H1 (cell line): ENCODE results near the gene SLC1A1. TPM values are rescaled to one million over a fixed set of nuclear protein-coding genes. Genes with fewer than 3 reads are reported as not detected.

Source experiments
- CTCF ChIA-PET: fragments of 300-600 bp; sonication (Branson Sonifier 250); formaldehyde crosslinking; loops from one replicate; lab custom pipeline; 2021; ENCODE audit not compliant: partially characterized antibody; lab: Charles Lee
- POLR2A ChIA-PET: fragments of 300-600 bp; sonication (Branson Sonifier 250); formaldehyde crosslinking; loops from one replicate; lab custom pipeline; 2021; ENCODE audit warnings: inconsistent platforms; ENCODE audit not compliant: partially characterized antibody; lab: Charles Lee
- DNase-seq, 2 experiments: peaks; one replicate each; pipeline versions ENCODE4 v3.0.0 to v3.0.0-alpha.2; 2010 to 2022; ENCODE audit warnings: low spot score in 2 of 2, low read depth in 1 of 2, mixed read lengths in 1 of 2
- FAIRE-seq: peaks from 2 replicates; lab custom pipeline; 2011; peaks lifted over from hg19 to GRCh38; lab: Jason Lieb, UNC
- H2AFZ ChIP-seq: 2 replicates; pipeline ENCODE4 v1.8.1; 2012; ENCODE audit warnings: low read length, inconsistent platforms
- H2AK5ac ChIP-seq: 2 replicates; pipeline ENCODE4 v1.6.1; 2013; ENCODE audit warnings: low read depth, low read length
- H2BK120ac ChIP-seq: replicated peaks from 2 replicates; pipeline ENCODE3; 2013; ENCODE audit warnings: low read depth, low read length, inconsistent platforms
- H2BK12ac ChIP-seq: 2 replicates; pipeline ENCODE4 v1.6.1; 2013; ENCODE audit warnings: low read depth, low read length
- H2BK15ac ChIP-seq: 2 replicates; pipeline ENCODE4 v1.6.1; 2013; ENCODE audit warnings: low read length
- H2BK20ac ChIP-seq: 2 replicates; pipeline ENCODE4 v1.6.1; 2013; ENCODE audit warnings: low read length
- H2BK5ac ChIP-seq: 2 replicates; pipeline ENCODE4 v1.6.1; 2013; ENCODE audit warnings: low read depth, low read length
- H3K14ac ChIP-seq: 2 replicates; pipeline ENCODE4 v1.6.1; 2013; ENCODE audit warnings: inconsistent platforms; ENCODE audit not compliant: insufficient read length
- H3K18ac ChIP-seq: 2 replicates; pipeline ENCODE4 v1.6.1; 2013; ENCODE audit warnings: low read length; ENCODE audit errors: extremely low read depth
- H3K23ac ChIP-seq: 2 replicates; pipeline ENCODE4 v1.6.1; 2013; ENCODE audit warnings: inconsistent platforms; ENCODE audit not compliant: insufficient read length
- H3K23me2 ChIP-seq: 2 replicates; pipeline ENCODE4 v1.6.1; 2013; ENCODE audit warnings: low read depth, low read length
- H3K27ac ChIP-seq: 2 replicates; pipeline ENCODE4 v1.6.1; 2011; ENCODE audit warnings: low read depth, low read length, inconsistent platforms
- H3K27me3 ChIP-seq, 4 experiments: replicated peaks in 1 of 4; 1 replicate in 1 of 4; 2 replicates in 3 of 4; pipeline versions ENCODE4 v1.6.1 to v1.8.1; 2011 to 2013; ENCODE audit warnings: low read length in 3 of 4, mild to moderate bottlenecking in 3 of 4, inconsistent platforms in 2 of 4, mixed read lengths in 2 of 4, moderate library complexity in 1 of 4; ENCODE audit not compliant: control insufficient read depth in 3 of 4, insufficient read depth in 3 of 4; ENCODE audit errors: extremely low read depth in 1 of 4
- H3K36me3 ChIP-seq, 4 experiments: 2 replicates each; pipeline versions ENCODE4 v1.6.1 to v1.8.1; 2011 to 2013; ENCODE audit warnings: mild to moderate bottlenecking in 4 of 4, low read length in 3 of 4, moderate library complexity in 2 of 4, control low read depth in 1 of 4, inconsistent platforms in 1 of 4; ENCODE audit not compliant: insufficient read depth in 4 of 4, control insufficient read depth in 2 of 4
- H3K4ac ChIP-seq: replicated peaks from 2 replicates; pipeline ENCODE3; 2013; ENCODE audit warnings: low read length, low read depth, mixed read lengths, inconsistent platforms; ENCODE audit not compliant: insufficient read length
- H3K4me1 ChIP-seq, 4 experiments: replicated peaks in 1 of 4; 1 replicate in 1 of 4; 2 replicates in 3 of 4; pipeline versions ENCODE4 v1.6.1 to v1.8.1; 2011 to 2013; ENCODE audit warnings: low read length in 3 of 4, inconsistent platforms in 2 of 4, mixed read lengths in 1 of 4; ENCODE audit not compliant: insufficient read depth in 4 of 4, control insufficient read depth in 3 of 4
- H3K4me2 ChIP-seq, 2 experiments: 2 replicates each; pipeline versions ENCODE4 v1.6.1 to v1.8.1; 2011 to 2013; ENCODE audit warnings: low read depth in 2 of 2, low read length in 2 of 2, control low read depth in 1 of 2, inconsistent platforms in 1 of 2, mild to moderate bottlenecking in 1 of 2; ENCODE audit not compliant: insufficient read depth in 1 of 2
- H3K4me3 ChIP-seq, 4 experiments: fragments of 200-600, 300-600 bp in 1 of 4; sonication (generic), shearing (Covaris generic), sonication (Bioruptor Twin) in 1 of 4; 2 replicates each; pipeline versions ENCODE4 v1.5.1 to v1.8.1; 2011 to 2016; ENCODE audit warnings: low read length in 4 of 4, low read depth in 3 of 4, control low read depth in 2 of 4, inconsistent platforms in 2 of 4, mild to moderate bottlenecking in 2 of 4, mixed read lengths in 1 of 4, moderate library complexity in 1 of 4; ENCODE audit not compliant: insufficient read depth in 2 of 4; ENCODE audit errors: extremely low read depth in 1 of 4
- H3K56ac ChIP-seq: replicated peaks from 2 replicates; pipeline ENCODE3; 2013; ENCODE audit warnings: low read depth, mild to moderate bottlenecking, mixed read lengths, low read length, inconsistent platforms; ENCODE audit not compliant: insufficient read length
- H3K79me1 ChIP-seq: 2 replicates; pipeline ENCODE4 v1.6.1; 2013; ENCODE audit warnings: low read depth, low read length, control low read depth
- H3K79me2 ChIP-seq, 2 experiments: 2 replicates each; pipeline versions ENCODE4 v1.6.1 to v1.8.1; 2012 to 2013; ENCODE audit warnings: low read length in 2 of 2, mild to moderate bottlenecking in 2 of 2, inconsistent platforms in 1 of 2; ENCODE audit not compliant: insufficient read depth in 2 of 2, control insufficient read depth in 1 of 2
- H3K9ac ChIP-seq, 4 experiments: replicated peaks in 1 of 4; 1 replicate in 1 of 4; 2 replicates in 3 of 4; pipeline versions ENCODE4 v1.6.1 to v1.8.1; 2011 to 2013; ENCODE audit warnings: low read depth in 3 of 4, low read length in 3 of 4, control low read depth in 2 of 4, mild to moderate bottlenecking in 2 of 4, moderate library complexity in 2 of 4, inconsistent platforms in 1 of 4; ENCODE audit errors: extremely low read depth in 1 of 4
- H3K9me3 ChIP-seq, 2 experiments: 2 replicates each; pipeline versions ENCODE4 v1.6.1 to v1.8.1; 2012 to 2013; ENCODE audit warnings: mild to moderate bottlenecking in 2 of 2, moderate library complexity in 2 of 2, control low read depth in 1 of 2, inconsistent platforms in 1 of 2, low read depth in 1 of 2, low read length in 1 of 2, mixed read lengths in 1 of 2; ENCODE audit not compliant: insufficient read depth in 2 of 2
- H4K20me1 ChIP-seq, 2 experiments: replicated peaks in 1 of 2; 2 replicates each; pipeline versions ENCODE3 to v1.8.1; 2011 to 2013; ENCODE audit warnings: inconsistent platforms in 2 of 2, low read length in 2 of 2, mild to moderate bottlenecking in 1 of 2; ENCODE audit not compliant: insufficient read depth in 2 of 2, control insufficient read depth in 1 of 2
- H4K5ac ChIP-seq: 2 replicates; pipeline ENCODE4 v1.6.1; 2013; ENCODE audit warnings: low read length, low read depth, mixed read lengths, inconsistent platforms; ENCODE audit not compliant: insufficient read length
- H4K8ac ChIP-seq: 2 replicates; pipeline ENCODE4 v1.8.0; 2013; ENCODE audit warnings: mild to moderate bottlenecking, moderate library complexity, low read length, inconsistent platforms; ENCODE audit not compliant: insufficient read depth; ENCODE audit errors: extremely low read depth
- H4K91ac ChIP-seq: replicated peaks from 2 replicates; pipeline ENCODE3; 2013; ENCODE audit warnings: low read length, mixed read lengths, inconsistent platforms; ENCODE audit not compliant: insufficient read length
- ASH2L ChIP-seq: fragments of 200-600, 300-600 bp; sonication (generic); IDR thresholded peaks from one replicate; pipeline ENCODE4 v1.7.1; 2017; ENCODE audit warnings: low read length
- BACH1 ChIP-seq: IDR thresholded peaks from 2 replicates; pipeline ENCODE4 v1.6.1; 2012; ENCODE audit warnings: low read length, improper control_type of control experiment
- EP300 ChIP-seq, 2 experiments: IDR thresholded peaks; 1 replicate in 1 of 2; 2 replicates in 1 of 2; pipeline ENCODE4 v1.6.1; 2011 to 2012; ENCODE audit warnings: low read depth in 2 of 2, low read length in 2 of 2, mild to moderate bottlenecking in 2 of 2, borderline replicate concordance in 1 of 2, inconsistent platforms in 1 of 2, moderate library complexity in 1 of 2
- JUND ChIP-seq: IDR thresholded peaks from 2 replicates; pipeline ENCODE4 v1.6.1; 2011; ENCODE audit warnings: mild to moderate bottlenecking, improper control_type of control experiment, low read length
- POLR2A ChIP-seq, 2 experiments: IDR thresholded peaks; 1 replicate in 1 of 2; 2 replicates in 1 of 2; pipeline ENCODE4 v1.6.1; 2011; ENCODE audit warnings: low read depth in 2 of 2, low read length in 2 of 2, mild to moderate bottlenecking in 2 of 2; ENCODE audit errors: control extremely low read depth in 1 of 2
- RBBP5 ChIP-seq: IDR thresholded peaks from 2 replicates; pipeline ENCODE4 v1.7.1; 2012; ENCODE audit warnings: low read depth, mild to moderate bottlenecking, inconsistent platforms, low read length, moderate library complexity, borderline replicate concordance
- SAP30 ChIP-seq: fragments of 300-600 bp; sonication (generic); IDR thresholded peaks from 2 replicates; pipeline ENCODE4 v1.7.1; 2012; ENCODE audit warnings: low read length, moderate library complexity, mild to moderate bottlenecking, inconsistent platforms; ENCODE audit not compliant: insufficient read depth, insufficient replicate concordance
- TAF1 ChIP-seq: IDR thresholded peaks from 2 replicates; pipeline ENCODE4 v1.6.1; 2011; ENCODE audit warnings: mild to moderate bottlenecking, low read depth, low read length
- TAF7 ChIP-seq: optimal IDR thresholded peaks from 2 replicates; pipeline ENCODE3; 2011; ENCODE audit warnings: low read depth, mild to moderate bottlenecking, inconsistent platforms, low read length, moderate library complexity, borderline replicate concordance
- WGBS, 2 experiments: shearing (Covaris generic) in 1 of 2; methylation state at CpG; one replicate each; pipeline versions ENCODE4 v1.1.6 to v1.1.7; 2013 to 2015; ENCODE audit warnings: low lambda C conversion rate in 2 of 2, mixed read lengths in 2 of 2, inconsistent platforms in 1 of 2, low coverage in 1 of 2, missing lambda C conversion rate in 1 of 2; ENCODE audit not compliant: insufficient replicate concordance in 2 of 2, insufficient coverage in 1 of 2, insufficient read length in 1 of 2; ENCODE audit errors: extremely low coverage in 1 of 2, missing lambda C conversion rate in 1 of 2; 5-methylcytosine and 5-hydroxymethylcytosine counted together
- polyA plus RNA-seq, 7 experiments: library from polyadenylated mRNA; depleted of rRNA in 3 of 7; stranded (reverse) in 5 of 7; unstranded in 2 of 7; fragments of >200 nt in 5 of 7; fragments of 200-250 nt in 2 of 7; gene quantifications; 1 replicate in 5 of 7; 2 replicates in 1 of 7; 4 replicates in 1 of 7; pipeline versions ENCODE4 v1.2.1 to v1.2.3, GENCODE V29; 2011 to 2013; ENCODE audit warnings: missing spikeins in 2 of 7, mixed read lengths in 2 of 7
- total RNA-seq: library from RNA; stranded (reverse); fragmentation: NEBNext Ultra II Directional; extraction: Animal tissue kit (Norgen Biotek cat#: 25700); gene quantifications from 2 replicates; pipeline ENCODE4 v1.2.1, GENCODE V29; 2021
- TF ChIP-seq, protein P1 (sequence below): IDR thresholded peaks from 2 replicates; pipeline ENCODE4 v1.6.1; 2012; ENCODE audit warnings: low read length, inconsistent platforms

SLC1A1 gene
- total and polyA plus RNA-seq, 2 of the 8 experiments (the other 6 are each of a cell fraction or from before 2014, with no cell fraction given): 4.7 to 11.7 TPM

DNA sequence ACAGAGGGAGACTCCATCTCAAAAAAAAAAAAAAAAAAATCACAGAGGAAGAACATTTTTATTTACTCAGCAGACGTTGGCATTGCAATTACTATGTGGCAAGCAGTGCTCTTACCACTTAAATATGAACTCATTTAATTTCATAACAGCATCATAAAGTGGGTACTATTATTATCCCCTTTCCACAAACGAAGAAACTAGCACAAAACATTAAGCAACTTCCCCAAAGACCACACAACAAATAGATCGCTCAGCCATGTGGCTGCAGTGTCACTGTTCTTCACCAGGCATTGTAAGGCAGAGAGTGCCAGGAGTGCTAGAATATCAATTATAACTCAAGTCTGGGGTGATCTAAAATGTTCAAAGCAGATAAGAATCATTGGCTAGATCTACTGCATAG, 102.0 kb downstream of the SLC1A1 start:
- Histone ChIP-seq H2AK5ac (no peak overlapping the region), H3K9ac (no peak overlapping the region), H3K9me3 (no peaks in the 10 kb centered on the region), H4K5ac (no peak overlapping the region), H2BK15ac (no peak overlapping the region), H2BK20ac (no peak overlapping the region), H3K56ac (no peak overlapping the region), H3K23ac (no peak overlapping the region), H3K79me1 (no peaks in the 10 kb centered on the region), H4K8ac (no peak overlapping the region), H3K4ac (no peak overlapping the region), H3K27me3 (no peaks in the 10 kb centered on the region), H2BK12ac (no peak overlapping the region), H3K4me3 (no peak overlapping the region), H4K20me1 (no peaks in the 10 kb centered on the region), H3K36me3 (no peaks in the 10 kb centered on the region), H3K18ac (no peak overlapping the region), H2BK120ac (no peak overlapping the region), H3K14ac (no peak overlapping the region), H3K4me2 (no peak overlapping the region), H3K27ac (no peak overlapping the region), H2AFZ (no peak overlapping the region), H4K91ac (no peak overlapping the region), H3K4me1 (peaks cover 0 to 5% (median 2%) of the 10 kb centered on the region in 4 experiments; a peak in 2 of 7 replicates), H3K79me2 (no peaks in the 10 kb centered on the region), H3K23me2 (no peaks in the 10 kb centered on the region), H2BK5ac (no peak overlapping the region)
- WGBS, 2 experiments: 87% methylated on average over 3 of the region's 3 CpGs; no CpG with 5 or more reads in 1 of the 2 experiments
- FAIRE-seq (no peak), DNase-seq (no peak)
- ChIA-PET CTCF (interaction anchor here (1.0 to 3.0 kb wide), 3 partner anchors 9 to 11 kb away, joined by 3 to 7 read pairs (median 5); no protein-coding TSS in a partner anchor), POLR2A (no interaction called here)
- TF ChIP-seq ASH2L (no peak), POLR2A (IDR thresholded peaks at IDR 0.05; ENCODE audit: control extremely low read depth in 1 of 2, low read depth in 2 of 2, low read length in 2 of 2) (no peak), EP300 (IDR thresholded peaks at IDR 0.05; ENCODE audit: borderline replicate concordance in 1 of 2, low read depth in 2 of 2, low read length in 2 of 2) (no peak), TAF1 (no peak), RBBP5 (no peak), JUND (no peak), SAP30 (no peak), BACH1 (no peak), TAF7 (no peak)
- TF ChIP-seq, protein P1, sequence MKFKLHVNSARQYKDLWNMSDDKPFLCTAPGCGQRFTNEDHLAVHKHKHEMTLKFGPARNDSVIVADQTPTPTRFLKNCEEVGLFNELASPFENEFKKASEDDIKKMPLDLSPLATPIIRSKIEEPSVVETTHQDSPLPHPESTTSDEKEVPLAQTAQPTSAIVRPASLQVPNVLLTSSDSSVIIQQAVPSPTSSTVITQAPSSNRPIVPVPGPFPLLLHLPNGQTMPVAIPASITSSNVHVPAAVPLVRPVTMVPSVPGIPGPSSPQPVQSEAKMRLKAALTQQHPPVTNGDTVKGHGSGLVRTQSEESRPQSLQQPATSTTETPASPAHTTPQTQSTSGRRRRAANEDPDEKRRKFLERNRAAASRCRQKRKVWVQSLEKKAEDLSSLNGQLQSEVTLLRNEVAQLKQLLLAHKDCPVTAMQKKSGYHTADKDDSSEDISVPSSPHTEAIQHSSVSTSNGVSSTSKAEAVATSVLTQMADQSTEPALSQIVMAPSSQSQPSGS: no peak
